K562 (cell line): Measurements from ENCODE around the gene TEX52. TPM values are rescaled to one million over a fixed set of nuclear protein-coding genes. Genes with fewer than 3 reads are reported as not detected.

Experiments used
- CHD7 ChIP-seq: fragments of 200-600 bp; sonication (generic); IDR thresholded peaks from one replicate; pipeline ENCODE4 v1.6.1; 2012; ENCODE audit warnings: mild to moderate bottlenecking, low read depth, low read length, inconsistent platforms
- HCFC1 ChIP-seq: IDR thresholded peaks from 2 replicates; pipeline ENCODE4 v1.6.1; 2012; ENCODE audit warnings: low read depth, low read length, improper control_type of control experiment
- MYC ChIP-seq, 2 experiments: fragments of 250-450 bp in 1 of 2; sonication (Bioruptor Pico) in 1 of 2; IDR thresholded peaks; 2 replicates each; pipeline versions ENCODE4 v1.5.1 to v1.6.1; 2012 to 2021; ENCODE audit warnings: low read depth in 2 of 2, borderline replicate concordance in 1 of 2, improper control_type of control experiment in 1 of 2, low read length in 1 of 2, mild to moderate bottlenecking in 1 of 2, moderate library complexity in 1 of 2
- PHF8 ChIP-seq: fragments of 200-600 bp; sonication (generic); IDR thresholded peaks from 2 replicates; pipeline ENCODE4 v1.6.1; 2012; ENCODE audit warnings: mixed run types, mild to moderate bottlenecking, inconsistent platforms, low read length, moderate library complexity, borderline replicate concordance
- SAP30 ChIP-seq: fragments of 200-600 bp; sonication (generic); IDR thresholded peaks from 2 replicates; pipeline ENCODE4 v1.6.1; 2012; ENCODE audit warnings: borderline replicate concordance, low read depth, mild to moderate bottlenecking, moderate library complexity, low read length, control low read depth, inconsistent platforms; ENCODE audit not compliant: insufficient read depth, poor library complexity, severe bottlenecking
- UBTF ChIP-seq, 2 experiments: IDR thresholded peaks; 2 replicates each; pipeline ENCODE4 v1.6.1; 2012; ENCODE audit warnings: improper control_type of control experiment in 2 of 2, low read depth in 2 of 2, low read length in 2 of 2, borderline replicate concordance in 1 of 2
- XRCC3 ChIP-seq: fragments of 450-650 bp; IDR thresholded peaks from 2 replicates; pipeline ENCODE4 v1.6.1; 2017; ENCODE audit warnings: mild to moderate bottlenecking, moderate library complexity
- ZKSCAN1 ChIP-seq: fragments of 150-350 bp; IDR thresholded peaks from 2 replicates; pipeline ENCODE4 v1.6.1; 2016; ENCODE audit warnings: low read depth, low read length
- ZNF639 ChIP-seq, 2 experiments: fragments of 200-800 bp in 1 of 2; sonication (Bioruptor generic) in 1 of 2; sonication (generic) in 1 of 2; formaldehyde crosslinking in 1 of 2; IDR thresholded peaks in 1 of 2; conservative IDR thresholded peaks in 1 of 2; 2 replicates each; pipeline versions ENCODE4 v1.5.0 to v1.6.1; 2016 to 2020; ENCODE audit warnings: missing compliant biosample characterization in 1 of 2, missing genetic modification characterization in 1 of 2, missing genetic modification reagents in 1 of 2
- ZNF717 ChIP-seq: fragments of 250-450 bp; sonication (Bioruptor Pico); IDR thresholded peaks from 2 replicates; pipeline ENCODE4 v1.5.0; 2021
- polyA plus RNA-seq, 8 experiments: library from polyadenylated mRNA; depleted of rRNA in 4 of 8; stranded (reverse) in 5 of 8; unstranded in 3 of 8; fragments of >200 nt; fragmentation: Nextera tagmentation in 2 of 8; fragmentation: Illumina TruSeq in 1 of 8; extraction: Ambion mirVana in 2 of 8; extraction: Trizol in 1 of 8; gene quantifications; 2 replicates each; pipeline versions ENCODE4 v1.2.1 to v1.2.3, GENCODE V29; 2011 to 2014; ENCODE audit warnings: inconsistent platforms in 1 of 8, missing spikeins in 1 of 8
- total RNA-seq, 7 experiments: library from RNA; depleted of rRNA in 6 of 7; stranded (reverse); fragments of >200 nt in 6 of 7; fragmentation: Illumina TruSeq in 2 of 7; extraction: Trizol in 2 of 7; gene quantifications; 2 replicates each; pipeline versions ENCODE4 v1.2.1 to v1.2.3, GENCODE V29; 2011 to 2021; ENCODE audit warnings: low replicate concordance in 1 of 7

TEX52 gene
- total and polyA plus RNA-seq, 9 of the 15 experiments (the other 6 are each of a cell fraction or from before 2014, with no cell fraction given), result not detected

GRCh38 chr12:2876431-2877046 lies 19.7 kb upstream of the TEX52 start (continued):
- TF ChIP-seq UBTF (IDR thresholded peaks at IDR 0.05; ENCODE audit: borderline replicate concordance in 1 of 2, low read depth in 2 of 2, low read length in 2 of 2) (0 out of 4 replicates have a peak, but pooled peaks have one; percentile 23 to 68), PHF8 (peak; percentile 58; the same call in 1 of the 2 replicates), ZNF639 (CRISPR knock-in tag; conservative IDR thresholded peaks at IDR 0.05 in 1 of 2, IDR thresholded peaks at IDR 0.05 in 1 of 2) (peak in 1 of 2 experiments; percentile 18; a peak in 2 of 4 replicates), MYC (IDR thresholded peaks at IDR 0.05; ENCODE audit: low read depth, low read length) (no peak), MYC (CRISPR knock-in tag; IDR thresholded peaks at IDR 0.05; ENCODE audit: borderline replicate concordance, low read depth) (peak; percentile 54; the same call in 1 of the 2 replicates), HCFC1 (0 out of 2 replicates have a peak, but pooled peaks have one; percentile 12), ZKSCAN1 (no peak), ZNF717 (CRISPR knock-in tag) (0 out of 2 replicates have a peak, but pooled peaks have one; percentile 15), CHD7 (no peak), XRCC3 (no peak), SAP30 (peak; percentile 56)
